HEK293 (cell line): ENCODE data around the gene TCN1.
"Not testable (repeated sequence)": the region's sequence is repeated elsewhere in the genome, so short reads cannot be mapped to it uniquely, and the experiment has no call there.

ENCODE experiments used
- BCL11A ChIP-seq: fragments of 450-650 bp; formaldehyde crosslinking; IDR thresholded peaks from 2 replicates; pipeline ENCODE4 v1.5.1; 2016; ENCODE audit warnings: low read depth, missing biosample characterization, missing genetic modification characterization
- CTCF ChIP-seq: fragments of 450-650 bp; formaldehyde crosslinking; IDR thresholded peaks from 2 replicates; pipeline ENCODE4 v1.5.1; 2016; ENCODE audit warnings: missing biosample characterization, missing genetic modification characterization
- SP3 ChIP-seq: fragments of 450-650 bp; formaldehyde crosslinking; IDR thresholded peaks from 2 replicates; pipeline ENCODE4 v1.5.1; 2016; ENCODE audit warnings: missing biosample characterization, missing genetic modification characterization
- YY1 ChIP-seq: fragments of 450-650 bp; formaldehyde crosslinking; IDR thresholded peaks from 2 replicates; pipeline ENCODE4 v1.5.1; 2018; ENCODE audit warnings: missing biosample characterization, missing genetic modification characterization
- ZBTB1 ChIP-seq: fragments of 450-650 bp; formaldehyde crosslinking; IDR thresholded peaks from 2 replicates; pipeline ENCODE4 v1.5.1; 2016; ENCODE audit warnings: missing biosample characterization, missing genetic modification characterization
- ZBTB17 ChIP-seq: fragments of 450-650 bp; formaldehyde crosslinking; IDR thresholded peaks from 2 replicates; pipeline ENCODE4 v1.5.1; 2016; ENCODE audit warnings: missing biosample characterization, missing genetic modification characterization
- ZNF114 ChIP-seq: fragments of 450-650 bp; formaldehyde crosslinking; IDR thresholded peaks from 2 replicates; pipeline ENCODE4 v1.5.0; 2017; ENCODE audit warnings: missing biosample characterization, missing genetic modification characterization
- ZNF121 ChIP-seq: fragments of 450-650 bp; formaldehyde crosslinking; IDR thresholded peaks from 2 replicates; pipeline ENCODE4 v1.5.1; 2016; ENCODE audit warnings: missing biosample characterization, missing genetic modification characterization
- ZNF18 ChIP-seq: fragments of 450-650 bp; formaldehyde crosslinking; IDR thresholded peaks from 2 replicates; pipeline ENCODE4 v1.5.1; 2016; ENCODE audit warnings: missing biosample characterization, missing genetic modification characterization
- ZNF280D ChIP-seq: fragments of 450-650 bp; formaldehyde crosslinking; IDR thresholded peaks from 2 replicates; pipeline ENCODE4 v1.5.1; 2016; ENCODE audit warnings: missing biosample characterization, missing genetic modification characterization
- ZNF600 ChIP-seq: fragments of 450-650 bp; formaldehyde crosslinking; IDR thresholded peaks from 2 replicates; pipeline ENCODE4 v1.5.1; 2016; ENCODE audit warnings: missing biosample characterization, missing genetic modification characterization
- ZNF624 ChIP-seq: fragments of 450-650 bp; formaldehyde crosslinking; IDR thresholded peaks from 2 replicates; pipeline ENCODE4 v1.5.1; 2017; ENCODE audit warnings: missing biosample characterization, missing genetic modification characterization
- ZNF777 ChIP-seq: fragments of 450-650 bp; formaldehyde crosslinking; IDR thresholded peaks from 2 replicates; pipeline ENCODE4 v1.5.1; 2017; ENCODE audit warnings: missing biosample characterization, missing genetic modification characterization, borderline replicate concordance
- ZSCAN5A ChIP-seq: fragments of 450-650 bp; formaldehyde crosslinking; IDR thresholded peaks from 2 replicates; pipeline ENCODE4 v1.5.1; 2016; ENCODE audit warnings: missing biosample characterization, missing genetic modification characterization

DNA sequence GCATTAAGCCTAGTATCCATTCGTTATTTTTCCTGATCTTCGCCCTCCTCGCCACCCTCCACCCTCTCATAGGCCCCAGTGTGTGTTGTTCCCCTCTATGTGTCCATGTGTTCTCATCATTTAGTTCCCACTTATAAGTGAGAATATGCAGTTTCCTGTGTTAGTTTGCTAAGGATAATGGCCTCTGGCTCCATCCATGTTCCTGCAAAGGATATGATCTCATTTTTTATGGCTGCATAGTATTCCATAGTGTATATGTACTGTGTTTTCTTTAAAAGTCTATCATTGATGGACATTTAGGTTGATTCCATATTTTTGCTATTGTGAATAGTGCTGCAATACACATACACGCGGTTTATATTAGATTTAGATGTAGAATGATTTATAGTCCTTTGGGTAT, 14.9 kb downstream of the TCN1 start:
- not testable (repeated sequence) for TF ChIP-seq BCL11A, ZNF18, CTCF, ZNF114, ZNF624, SP3, ZNF600, ZBTB1, ZNF777, YY1, ZNF121, ZSCAN5A, ZBTB17, ZNF280D (tag by site-specific recombination)
